Natural killer cell (primary cell): ENCODE data around the gene NPHP4. TPM values are rescaled to one million over a fixed set of nuclear protein-coding genes. Genes with fewer than 3 reads are reported as not detected.
A peak's percentile ranks its signal among the peaks of the same experiment; 100 is the strongest.

Source experiments
- ATAC-seq, 3 donors: fragments of 150-1000 bp in 2 of 3; fragments of 200-7000 bp in 1 of 3; cut with Tn5 transposase; 1 replicate in 1 of 3; 2 replicates in 2 of 3; pipeline ENCODE4 v1.10.0; 2021; ENCODE audit warnings: mild to moderate bottlenecking in 2 of 3, moderate library complexity in 2 of 3
- DNase-seq, 2 donors: peaks; one replicate each; pipeline versions ENCODE4 v3.0.0 to v3.0.0-alpha.2; 2013 to 2021; ENCODE audit warnings: mixed read lengths in 1 of 2
- H3K27ac ChIP-seq: one replicate; pipeline ENCODE4 v1.5.1; 2013; ENCODE audit warnings: mild to moderate bottlenecking, low read length
- H3K27me3 ChIP-seq: one replicate; pipeline ENCODE4 v1.6.1; 2013; ENCODE audit warnings: low read length; ENCODE audit not compliant: control insufficient read depth, insufficient read depth
- H3K36me3 ChIP-seq: one replicate; pipeline ENCODE4 v1.6.1; 2013; ENCODE audit warnings: low read length; ENCODE audit not compliant: control insufficient read depth, insufficient read depth
- H3K4me1 ChIP-seq: one replicate; pipeline ENCODE4 v1.6.1; 2013; ENCODE audit warnings: low read length; ENCODE audit not compliant: control insufficient read depth, insufficient read depth
- H3K4me3 ChIP-seq: one replicate; pipeline ENCODE4 v1.5.1; 2013; ENCODE audit warnings: low read length
- H3K9me3 ChIP-seq: one replicate; pipeline ENCODE4 v1.6.1; 2013; ENCODE audit warnings: low read length; ENCODE audit not compliant: control insufficient read depth, insufficient read depth
- H3K27ac Mint-ChIP-seq, 2 donors: one replicate each; pipeline ENCODE4 v1.8.0; 2022; ENCODE audit warnings: mild to moderate bottlenecking in 2 of 2, mixed read lengths in 2 of 2, moderate library complexity in 1 of 2
- H3K27me3 Mint-ChIP-seq, 2 donors: one replicate each; pipeline ENCODE4 v1.8.0; 2022; ENCODE audit warnings: low read depth in 2 of 2, mixed read lengths in 2 of 2
- H3K36me3 Mint-ChIP-seq: one replicate; pipeline ENCODE4 v1.8.0; 2022; ENCODE audit warnings: mixed read lengths
- H3K4me1 Mint-ChIP-seq, 2 donors: one replicate each; pipeline ENCODE4 v1.8.0; 2022; ENCODE audit warnings: mixed read lengths in 2 of 2
- H3K4me3 Mint-ChIP-seq: one replicate; pipeline ENCODE4 v1.8.0; 2022; ENCODE audit warnings: mild to moderate bottlenecking, moderate library complexity, mixed read lengths
- H3K9me3 Mint-ChIP-seq, 2 donors: one replicate each; pipeline ENCODE4 v1.8.0; 2022; ENCODE audit warnings: mixed read lengths in 2 of 2
- CTCF ChIP-seq: fragments of 200-600 bp; IDR thresholded peaks from one replicate; pipeline ENCODE4 v1.8.0; 2022; ENCODE audit warnings: antibody characterized with exemption
- WGBS: methylation state at CpG from one replicate; pipeline ENCODE4 v1.1.7; 2013; ENCODE audit warnings: missing lambda C conversion rate; ENCODE audit not compliant: insufficient coverage; 5-methylcytosine and 5-hydroxymethylcytosine counted together
- intact Hi-C: fragments of 100-400 bp; cut with micrococcal nuclease; formaldehyde crosslinking; loops from one replicate; pipeline ENCODE4 v1.14.2; 2022
- total RNA-seq, 4 donors: library from RNA; stranded (reverse); fragments of 120-200 nt in 1 of 4; gene quantifications; one replicate each; pipeline versions ENCODE4 v1.2.3 to v1.2.4, GENCODE V29; 2013 to 2022

The NPHP4 gene
- total RNA-seq = 10 to 100 TPM in 2 of 3 donors, 1 to 10 TPM in 1; 6.3 to 14.7 (median 10.1) TPM
- total RNA-seq (2013) = 3.4 TPM

DNA sequence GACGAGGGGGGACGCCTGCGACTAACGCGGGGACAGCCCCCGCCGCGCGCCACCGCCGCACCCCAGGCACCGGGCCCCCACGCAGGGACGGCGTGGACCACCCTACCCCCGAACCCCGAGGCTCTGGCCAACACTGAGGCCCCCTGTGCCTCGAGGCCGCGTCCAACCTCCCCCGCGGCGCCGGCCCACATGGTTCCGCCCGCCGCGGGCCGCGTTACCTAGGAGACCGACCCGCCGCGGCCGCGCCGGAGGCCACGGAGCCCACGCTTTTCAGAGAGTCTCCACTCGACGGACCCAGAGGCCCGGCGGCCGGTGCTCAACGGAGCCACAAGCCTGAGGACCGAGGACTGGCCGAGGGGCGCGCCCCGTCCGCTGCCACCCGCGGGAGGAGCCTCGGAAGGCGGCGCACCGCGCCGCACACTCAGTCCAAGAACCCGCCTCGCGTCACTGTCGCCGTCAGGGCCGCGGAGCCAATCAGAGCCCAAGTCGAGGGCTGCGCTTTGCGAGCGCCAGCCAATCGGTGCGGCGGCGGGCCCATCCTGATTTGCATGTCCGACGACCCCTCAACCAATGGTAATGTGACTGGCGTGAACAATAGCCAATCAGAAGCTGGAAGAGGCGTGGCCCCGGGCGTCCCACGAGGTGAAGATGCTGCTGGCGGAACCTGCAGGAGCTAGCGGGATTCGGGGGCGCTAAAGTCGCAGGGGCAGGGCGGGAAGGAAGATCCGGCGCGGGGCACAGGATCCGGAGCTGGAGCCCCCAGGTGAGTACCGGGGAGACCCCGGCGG is at the start of gene NPHP4:
TSS of gene NPHP4 (minus strand) at position 400 of the 788 bp plus-strand sequence. CDS start 6,136 bp downstream, outside the sequence.
- no peak for TF ChIP-seq CTCF
- Mint-ChIP-seq H3K27me3 (no peaks in the 10 kb centered on the region), H3K4me3 (peak within 1 kb of the TSS; percentile 95), H3K4me1 (peaks cover 26 to 42% of the 10 kb centered on the region in 2 donors), H3K27ac (peak within 1 kb of the TSS; percentile 90 to 97), H3K9me3 (no peaks in the 10 kb centered on the region), H3K36me3 (no peaks in the 10 kb centered on the region)
- DNase-seq = peak; percentile 99 to 100
- peak; percentile 87 to 94 (median 89) for ATAC-seq
- Histone ChIP-seq H3K36me3 (peaks cover 13% of the 10 kb centered on the region), H3K27me3 (no peaks in the 10 kb centered on the region), H3K4me1 (peaks cover 39% of the 10 kb centered on the region), H3K27ac (peak within 1 kb of the TSS; percentile 89), H3K9me3 (no peaks in the 10 kb centered on the region), H3K4me3 (peak within 1 kb of the TSS; percentile 45)
- WGBS = under 1% methylated on average over 94 of the region's 94 CpGs
- intact Hi-C loops = no loop called here

DNA sequence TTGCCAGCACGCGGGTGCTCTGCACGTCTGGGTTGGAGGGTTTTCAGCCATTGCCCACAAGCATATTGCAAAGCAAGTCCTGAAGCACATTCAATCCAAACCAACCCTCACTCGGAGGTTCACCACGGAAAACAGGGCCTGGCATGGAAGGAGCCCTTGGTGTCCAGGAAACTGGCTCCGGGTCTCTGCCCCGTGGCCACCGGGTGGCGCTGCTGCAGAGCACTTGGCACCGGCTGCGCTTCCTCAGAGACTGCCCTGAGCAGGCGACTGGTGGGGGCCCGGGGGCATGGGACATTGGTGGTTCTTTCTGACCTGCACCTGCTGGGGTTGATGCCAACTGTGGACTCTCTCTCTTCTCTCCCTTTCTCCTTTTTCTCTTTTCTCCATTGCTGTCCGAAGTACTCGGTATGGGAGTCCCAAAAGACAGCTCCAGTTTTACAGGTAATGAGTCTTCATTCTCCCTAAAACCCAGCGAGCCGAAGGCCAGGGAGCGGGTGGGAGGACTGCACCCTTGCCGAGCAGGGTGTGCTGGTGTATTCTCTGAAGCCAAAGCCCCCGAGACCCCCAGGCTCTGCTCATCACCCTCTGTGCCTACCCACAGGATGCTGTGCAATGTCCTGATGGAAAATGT is 49.3 kb upstream of the NPHP4 start:
- Histone ChIP-seq H3K36me3 (peaks cover 71% of the 10 kb centered on the region), H3K27me3 (no peaks in the 10 kb centered on the region), H3K27ac (no peak overlapping the region), H3K4me1 (peaks cover 32% of the 10 kb centered on the region), H3K9me3 (no peaks in the 10 kb centered on the region), H3K4me3 (no peak overlapping the region)
- Mint-ChIP-seq H3K27ac (peak overlapping the region; percentile 45 to 46), H3K4me3 (no peak overlapping the region), H3K4me1 (peaks cover 30 to 47% of the 10 kb centered on the region in 2 donors), H3K36me3 (no peaks in the 10 kb centered on the region), H3K9me3 (no peaks in the 10 kb centered on the region), H3K27me3 (no peaks in the 10 kb centered on the region)
- 88% methylated on average over 20 of the region's 20 CpGs for WGBS
- TF ChIP-seq CTCF = peak; percentile 53
- DNase-seq (peak; percentile 27 to 51), ATAC-seq (peak; percentile 45 to 50 (median 48))
- intact Hi-C loops = no loop called here

DNA sequence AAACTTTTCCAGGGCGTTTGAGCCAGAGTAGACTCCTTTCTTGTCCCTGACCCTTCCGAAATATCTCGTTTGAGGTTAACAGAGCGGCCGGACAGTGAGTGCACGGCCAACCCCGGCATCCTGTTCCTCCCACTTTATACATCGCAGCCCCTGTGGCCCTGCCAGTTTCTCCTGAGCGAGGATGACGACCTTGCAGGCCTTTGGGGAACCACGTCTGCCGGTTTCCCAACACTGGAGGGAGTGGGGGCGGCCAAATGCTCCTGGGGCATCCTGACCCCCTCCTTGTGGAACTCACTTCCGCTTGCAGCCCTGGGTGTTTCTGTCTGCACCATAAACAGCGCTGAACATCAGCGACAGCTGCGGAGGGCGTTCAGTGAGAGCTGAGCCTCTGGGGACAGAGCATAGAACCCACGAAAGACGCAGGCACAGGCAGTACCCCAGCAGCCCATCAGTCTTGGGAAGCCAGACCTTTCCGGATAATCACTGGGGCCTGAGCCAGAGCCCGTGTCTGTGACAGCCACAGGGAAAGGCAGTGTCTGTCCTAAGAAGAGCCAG is 48.7 kb upstream of the NPHP4 start:
- ATAC-seq = no peak
- H3K9me3 Mint-ChIP-seq = no peaks in the 10 kb centered on the region
- TF ChIP-seq CTCF = no peak
- H3K4me1 Mint-ChIP-seq = peaks cover 34 to 51% of the 10 kb centered on the region in 2 donors
- Histone ChIP-seq H3K27me3 (no peaks in the 10 kb centered on the region), H3K4me1 (peaks cover 34% of the 10 kb centered on the region), H3K36me3 (peaks cover 68% of the 10 kb centered on the region), H3K9me3 (no peaks in the 10 kb centered on the region), H3K27ac (no peak overlapping the region), H3K4me3 (no peak overlapping the region)
- no peaks in the 10 kb centered on the region for H3K27me3 Mint-ChIP-seq
- intact Hi-C loops = no loop called here
- H3K27ac Mint-ChIP-seq = no peak overlapping the region
- 95% methylated on average over 22 of the region's 22 CpGs for WGBS
- no peaks in the 10 kb centered on the region for H3K36me3 Mint-ChIP-seq
- no peak overlapping the region for H3K4me3 Mint-ChIP-seq
- no peak for DNase-seq
